ENCODE results near the gene EPN1. TPM values are rescaled to one million over a fixed set of nuclear protein-coding genes. Genes with fewer than 3 reads are reported as not detected.

The EPN1 gene
- total and polyA plus RNA-seq, 2 of the 13 experiments (the other 11 are each of a cell fraction or from before 2014, with no cell fraction given) = 28.9 to 31.7 TPM

GRCh38 chr19:55640043-55640576 lies 34.9 kb upstream of the EPN1 start (continued):
- TF ChIP-seq POGK (CRISPR knock-in tag; conservative IDR thresholded peaks at IDR 0.05) (no peak), LBX2 (CRISPR knock-in tag; IDR thresholded peaks at IDR 0.05; ENCODE audit: borderline replicate concordance) (peak; percentile 38; the same call in 1 of the 2 replicates), NFKB2 (CRISPR knock-in tag; IDR thresholded peaks at IDR 0.05; ENCODE audit: borderline replicate concordance) (peak; percentile 64; the same call in 1 of the 2 replicates), ZNF788 (CRISPR knock-in tag; IDR thresholded peaks at IDR 0.05; ENCODE audit: borderline replicate concordance) (no peak), MATR3 (CRISPR knock-in tag; IDR thresholded peaks at IDR 0.05) (no peak), ZBTB25 (CRISPR knock-in tag; IDR thresholded peaks at IDR 0.05) (no peak), POLR2AphosphoS5 (IDR thresholded peaks at IDR 0.05; ENCODE audit: low read depth, low read length) (no peak), FLYWCH1 (CRISPR knock-in tag; IDR thresholded peaks at IDR 0.05) (no peak), ZNF780A (CRISPR knock-in tag; IDR thresholded peaks at IDR 0.05) (no peak), GLMP (CRISPR knock-in tag; IDR thresholded peaks at IDR 0.05; ENCODE audit: borderline replicate concordance) (no peak), SP140L (CRISPR knock-in tag; IDR thresholded peaks at IDR 0.05; ENCODE audit: borderline replicate concordance) (no peak), PHF21A (CRISPR knock-in tag; IDR thresholded peaks at IDR 0.05) (no peak), ZNF850 (CRISPR knock-in tag; conservative IDR thresholded peaks at IDR 0.05) (no peak), GLI4 (CRISPR knock-in tag; IDR thresholded peaks at IDR 0.05; ENCODE audit: borderline replicate concordance) (no peak), ZKSCAN1 (IDR thresholded peaks at IDR 0.05; ENCODE audit: low read length) (no peak), ZNF616 (CRISPR knock-in tag; IDR thresholded peaks at IDR 0.05; ENCODE audit: low read depth) (no peak), RXRB (CRISPR knock-in tag; IDR thresholded peaks at IDR 0.05; ENCODE audit: borderline replicate concordance) (no peak)
- TF ChIP-seq, protein P1, sequence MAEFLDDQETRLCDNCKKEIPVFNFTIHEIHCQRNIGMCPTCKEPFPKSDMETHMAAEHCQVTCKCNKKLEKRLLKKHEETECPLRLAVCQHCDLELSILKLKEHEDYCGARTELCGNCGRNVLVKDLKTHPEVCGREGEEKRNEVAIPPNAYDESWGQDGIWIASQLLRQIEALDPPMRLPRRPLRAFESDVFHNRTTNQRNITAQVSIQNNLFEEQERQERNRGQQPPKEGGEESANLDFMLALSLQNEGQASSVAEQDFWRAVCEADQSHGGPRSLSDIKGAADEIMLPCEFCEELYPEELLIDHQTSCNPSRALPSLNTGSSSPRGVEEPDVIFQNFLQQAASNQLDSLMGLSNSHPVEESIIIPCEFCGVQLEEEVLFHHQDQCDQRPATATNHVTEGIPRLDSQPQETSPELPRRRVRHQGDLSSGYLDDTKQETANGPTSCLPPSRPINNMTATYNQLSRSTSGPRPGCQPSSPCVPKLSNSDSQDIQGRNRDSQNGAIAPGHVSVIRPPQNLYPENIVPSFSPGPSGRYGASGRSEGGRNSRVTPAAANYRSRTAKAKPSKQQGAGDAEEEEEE (CRISPR knock-in tag; IDR thresholded peaks at IDR 0.05; ENCODE audit: borderline replicate concordance) = no peak
- TF ChIP-seq, protein P2, sequence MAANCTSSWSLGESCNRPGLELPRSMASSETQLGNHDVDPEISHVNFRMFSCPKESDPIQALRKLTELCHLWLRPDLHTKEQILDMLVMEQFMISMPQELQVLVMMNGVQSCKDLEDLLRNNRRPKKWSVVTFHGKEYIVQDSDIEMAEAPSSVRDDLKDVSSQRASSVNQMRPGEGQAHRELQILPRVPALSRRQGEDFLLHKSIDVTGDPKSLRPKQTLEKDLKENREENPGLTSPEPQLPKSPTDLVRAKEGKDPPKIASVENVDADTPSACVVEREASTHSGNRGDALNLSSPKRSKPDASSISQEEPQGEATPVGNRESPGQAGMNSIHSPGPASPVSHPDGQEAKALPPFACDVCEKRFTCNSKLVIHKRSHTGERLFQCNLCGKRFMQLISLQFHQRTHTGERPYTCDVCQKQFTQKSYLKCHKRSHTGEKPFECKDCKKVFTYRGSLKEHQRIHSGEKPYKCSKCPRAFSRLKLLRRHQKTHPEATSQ (CRISPR knock-in tag; IDR thresholded peaks at IDR 0.05; ENCODE audit: borderline replicate concordance) = 0 out of 2 replicates have a peak, but pooled peaks have one; percentile 47
- TF ChIP-seq, protein P3, sequence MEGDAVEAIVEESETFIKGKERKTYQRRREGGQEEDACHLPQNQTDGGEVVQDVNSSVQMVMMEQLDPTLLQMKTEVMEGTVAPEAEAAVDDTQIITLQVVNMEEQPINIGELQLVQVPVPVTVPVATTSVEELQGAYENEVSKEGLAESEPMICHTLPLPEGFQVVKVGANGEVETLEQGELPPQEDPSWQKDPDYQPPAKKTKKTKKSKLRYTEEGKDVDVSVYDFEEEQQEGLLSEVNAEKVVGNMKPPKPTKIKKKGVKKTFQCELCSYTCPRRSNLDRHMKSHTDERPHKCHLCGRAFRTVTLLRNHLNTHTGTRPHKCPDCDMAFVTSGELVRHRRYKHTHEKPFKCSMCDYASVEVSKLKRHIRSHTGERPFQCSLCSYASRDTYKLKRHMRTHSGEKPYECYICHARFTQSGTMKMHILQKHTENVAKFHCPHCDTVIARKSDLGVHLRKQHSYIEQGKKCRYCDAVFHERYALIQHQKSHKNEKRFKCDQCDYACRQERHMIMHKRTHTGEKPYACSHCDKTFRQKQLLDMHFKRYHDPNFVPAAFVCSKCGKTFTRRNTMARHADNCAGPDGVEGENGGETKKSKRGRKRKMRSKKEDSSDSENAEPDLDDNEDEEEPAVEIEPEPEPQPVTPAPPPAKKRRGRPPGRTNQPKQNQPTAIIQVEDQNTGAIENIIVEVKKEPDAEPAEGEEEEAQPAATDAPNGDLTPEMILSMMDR (CRISPR knock-in tag; IDR thresholded peaks at IDR 0.05) = 0 out of 2 replicates have a peak, but pooled peaks have one; percentile 6
